Measurements from ENCODE around the gene DAG1. TPM values are rescaled to one million over a fixed set of nuclear protein-coding genes. Genes with fewer than 3 reads are reported as not detected.

DAG1 gene
- total RNA-seq, 1 experiment from 2014 or later: 46.5 TPM

- no peak for DNase-seq (ENCODE audit: extremely low read depth, low read depth)
Observed at GRCh38 chr3:49512781-49513355, 42.8 kb downstream of the DAG1 start.

- no peak for DNase-seq (ENCODE audit: extremely low read depth, low read depth)
Observed at GRCh38 chr3:49513494-49514124, 43.5 kb downstream of the DAG1 start.

DNA sequence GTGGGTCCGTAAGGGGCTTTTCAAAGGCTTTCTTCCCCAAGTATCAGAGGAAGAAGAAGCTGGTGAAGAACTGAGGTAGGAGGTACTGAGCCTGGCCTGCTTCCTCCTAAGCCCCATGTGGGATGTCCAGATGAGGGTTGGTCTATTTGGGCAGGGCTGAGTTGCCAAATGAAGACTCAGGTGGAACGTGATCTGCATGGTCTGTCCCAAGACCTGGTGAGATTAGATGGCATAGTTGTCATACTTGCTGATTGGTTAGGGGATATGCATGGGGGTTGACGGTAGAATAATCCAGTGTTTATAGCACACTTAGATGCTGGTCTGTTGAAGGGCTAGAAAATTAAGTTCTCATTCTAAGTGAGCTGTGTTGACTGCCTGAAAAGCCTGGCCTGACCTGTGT, 47.9 kb downstream of the DAG1 start:
- no peak for DNase-seq (ENCODE audit: extremely low read depth, low read depth)

- no peak for DNase-seq (ENCODE audit: extremely low read depth, low read depth)
Observed at GRCh38 chr3:49518441-49518840, 48.4 kb downstream of the DAG1 start.

DNA sequence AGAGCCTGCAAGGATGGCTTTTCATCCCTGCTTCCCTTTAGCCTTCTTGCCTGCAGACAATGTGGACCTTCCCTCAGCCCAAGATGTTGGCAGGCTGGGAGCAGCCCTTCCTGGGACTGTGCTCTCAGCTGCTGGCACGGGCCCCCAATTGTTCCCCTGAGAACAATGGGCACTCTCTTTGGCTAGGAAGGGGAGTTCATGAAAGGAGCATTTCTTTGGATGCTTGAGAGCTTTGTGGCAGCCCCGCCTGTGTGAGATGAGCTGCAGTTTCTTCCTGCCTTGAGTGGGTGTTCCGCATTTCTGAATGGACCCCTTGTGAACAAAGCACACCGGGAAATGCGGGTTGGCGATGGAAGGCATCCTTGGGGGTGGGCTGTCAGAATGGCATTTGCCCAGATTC, 49.2 kb downstream of the DAG1 start:
- DNase-seq (ENCODE audit: extremely low read depth, low read depth): no peak

GRCh38 chr3:49519916-49520385, 49.9 kb downstream of the DAG1 start:
- no peak for DNase-seq (ENCODE audit: extremely low read depth, low read depth)

DNA sequence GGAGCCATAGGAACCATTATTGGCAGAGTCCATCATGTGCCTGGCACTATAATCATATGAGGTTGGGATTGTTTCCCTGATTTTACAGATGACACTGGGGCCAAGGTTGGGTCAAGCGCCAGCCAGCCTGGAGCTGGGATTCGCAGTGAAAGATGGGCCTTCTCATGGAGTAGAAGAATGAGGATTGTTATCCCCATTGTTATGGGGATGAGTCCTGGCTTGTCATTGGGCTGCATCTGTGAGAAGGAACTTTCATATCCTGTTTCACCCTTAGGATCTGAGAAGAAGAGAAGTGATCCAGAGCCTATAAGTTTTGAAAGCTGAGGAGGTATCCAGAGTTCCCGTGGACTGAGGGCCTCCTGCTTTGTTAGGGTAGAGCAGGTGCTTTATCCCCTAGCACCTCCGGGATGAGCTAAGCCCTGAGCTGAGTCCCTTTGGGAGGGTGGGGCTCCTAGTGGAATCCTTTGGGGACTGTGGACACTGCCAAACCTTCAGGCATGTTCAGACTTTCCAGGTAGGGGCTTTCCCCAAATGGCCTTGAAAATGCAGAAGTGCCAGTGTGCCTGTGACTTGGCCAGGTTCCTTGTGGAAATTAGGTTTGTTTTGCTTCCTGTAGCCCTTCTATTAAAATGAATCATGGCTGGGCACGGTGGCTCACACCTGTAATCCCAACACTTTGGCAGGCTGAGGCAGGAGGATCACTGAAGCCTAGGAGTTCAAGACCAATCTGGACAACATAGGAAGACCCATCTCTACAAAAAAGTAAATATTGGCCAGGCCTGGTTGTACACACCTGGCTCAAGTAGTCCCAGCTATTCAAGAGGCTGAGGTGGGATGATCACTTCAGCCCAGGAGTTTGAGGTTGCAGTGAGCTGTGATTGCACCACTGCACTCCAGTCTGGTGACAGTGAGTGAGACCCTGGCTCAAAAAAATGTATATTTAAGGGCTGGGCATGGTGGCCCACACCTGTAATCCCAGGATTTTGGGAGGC, 54.0 kb downstream of the DAG1 start:
- no peak for DNase-seq (ENCODE audit: extremely low read depth, low read depth)

GRCh38 chr3:49529567-49529966, 59.5 kb downstream of the DAG1 start:
- no peak for DNase-seq (ENCODE audit: extremely low read depth, low read depth)

DNA sequence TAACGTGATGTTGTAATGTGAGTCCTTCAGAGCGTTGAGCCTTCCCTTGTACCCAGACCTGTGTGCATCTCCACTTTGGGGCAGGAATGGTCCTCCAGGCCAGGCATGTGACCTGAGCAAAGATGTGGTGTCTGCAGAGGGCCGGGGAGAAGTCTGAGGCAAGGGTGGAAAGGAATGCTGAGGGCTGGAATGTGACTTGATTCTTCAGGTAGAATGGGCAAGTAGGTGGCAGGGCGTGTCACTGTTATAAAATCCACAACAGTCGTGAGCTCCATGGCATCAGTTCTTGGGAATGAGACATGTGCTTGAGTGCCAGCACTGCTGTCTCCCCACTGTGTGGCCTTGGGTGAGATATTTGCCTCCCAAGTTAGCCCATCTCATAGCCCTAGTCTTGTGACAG, 60.2 kb downstream of the DAG1 start:
- DNase-seq (ENCODE audit: extremely low read depth, low read depth): no peak

DNA sequence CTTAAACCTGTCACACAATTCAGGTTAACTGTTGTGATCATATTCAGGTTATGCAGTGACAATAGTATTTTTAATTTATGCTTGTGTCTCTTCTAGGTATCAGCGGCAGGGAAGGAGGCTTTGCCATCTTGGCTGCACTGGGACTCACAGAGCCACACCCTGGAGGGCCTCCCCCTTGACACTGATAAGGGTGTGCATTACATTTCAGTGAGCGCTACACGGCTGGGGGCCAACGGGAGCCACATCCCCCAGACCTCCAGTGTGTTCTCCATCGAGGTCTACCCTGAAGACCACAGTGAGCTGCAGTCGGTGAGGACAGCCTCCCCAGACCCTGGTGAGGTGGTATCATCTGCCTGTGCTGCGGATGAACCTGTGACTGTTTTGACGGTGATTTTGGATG, 60.6 kb downstream of the DAG1 start:
- DNase-seq (ENCODE audit: extremely low read depth, low read depth): no peak

- DNase-seq (ENCODE audit: extremely low read depth, low read depth): no peak
Observed at GRCh38 chr3:49531218-49531617, 61.2 kb downstream of the DAG1 start.

DNA sequence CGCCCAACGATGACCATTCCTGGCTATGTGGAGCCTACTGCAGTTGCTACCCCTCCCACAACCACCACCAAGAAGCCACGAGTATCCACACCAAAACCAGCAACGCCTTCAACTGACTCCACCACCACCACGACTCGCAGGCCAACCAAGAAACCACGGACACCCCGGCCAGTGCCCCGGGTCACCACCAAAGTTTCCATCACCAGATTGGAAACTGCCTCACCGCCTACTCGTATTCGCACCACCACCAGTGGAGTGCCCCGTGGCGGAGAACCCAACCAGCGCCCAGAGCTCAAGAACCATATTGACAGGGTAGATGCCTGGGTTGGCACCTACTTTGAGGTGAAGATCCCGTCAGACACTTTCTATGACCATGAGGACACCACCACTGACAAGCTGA, 61.6 kb downstream of the DAG1 start:
- no peak for DNase-seq (ENCODE audit: extremely low read depth, low read depth)

DNA sequence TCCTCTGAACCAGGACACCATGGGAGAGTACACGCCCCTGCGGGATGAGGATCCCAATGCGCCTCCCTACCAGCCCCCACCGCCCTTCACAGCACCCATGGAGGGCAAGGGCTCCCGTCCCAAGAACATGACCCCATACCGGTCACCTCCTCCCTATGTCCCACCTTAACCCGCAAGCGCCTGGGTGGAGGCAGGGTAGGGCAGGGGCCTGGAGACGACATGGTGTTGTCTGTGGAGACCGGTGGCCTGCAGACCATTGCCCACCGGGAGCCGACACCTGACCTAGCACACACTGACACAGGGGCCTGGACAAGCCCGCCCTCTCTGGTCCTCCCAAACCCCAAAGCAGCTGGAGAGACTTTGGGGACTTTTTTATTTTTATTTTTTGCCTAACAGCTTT, 63.0 kb downstream of the DAG1 start:
- no peak for DNase-seq (ENCODE audit: extremely low read depth, low read depth)

DNA sequence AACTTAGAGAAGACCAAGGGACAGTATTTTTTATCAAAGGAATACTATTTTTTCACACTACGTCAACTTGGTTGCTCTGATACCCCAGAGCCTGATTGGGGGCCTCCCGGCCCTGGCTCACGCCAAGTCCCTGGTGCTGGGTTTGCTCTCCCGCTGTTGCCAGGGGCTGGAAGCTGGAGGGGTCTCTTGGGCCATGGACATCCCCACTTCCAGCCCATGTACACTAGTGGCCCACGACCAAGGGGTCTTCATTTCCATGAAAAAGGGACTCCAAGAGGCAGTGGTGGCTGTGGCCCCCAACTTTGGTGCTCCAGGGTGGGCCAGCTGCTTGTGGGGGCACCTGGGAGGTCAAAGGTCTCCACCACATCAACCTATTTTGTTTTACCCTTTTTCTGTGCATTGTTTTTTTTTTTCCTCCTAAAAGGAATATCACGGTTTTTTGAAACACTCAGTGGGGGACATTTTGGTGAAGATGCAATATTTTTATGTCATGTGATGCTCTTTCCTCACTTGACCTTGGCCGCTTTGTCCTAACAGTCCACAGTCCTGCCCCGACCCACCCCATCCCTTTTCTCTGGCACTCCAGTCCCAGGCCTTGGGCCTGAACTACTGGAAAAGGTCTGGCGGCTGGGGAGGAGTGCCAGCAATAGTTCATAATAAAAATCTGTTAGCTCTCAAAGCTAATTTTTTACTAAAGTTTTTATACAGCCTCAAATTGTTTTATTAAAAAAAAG, 63.9 kb downstream of the DAG1 start:
- DNase-seq (ENCODE audit: extremely low read depth, low read depth): no peak

DNA sequence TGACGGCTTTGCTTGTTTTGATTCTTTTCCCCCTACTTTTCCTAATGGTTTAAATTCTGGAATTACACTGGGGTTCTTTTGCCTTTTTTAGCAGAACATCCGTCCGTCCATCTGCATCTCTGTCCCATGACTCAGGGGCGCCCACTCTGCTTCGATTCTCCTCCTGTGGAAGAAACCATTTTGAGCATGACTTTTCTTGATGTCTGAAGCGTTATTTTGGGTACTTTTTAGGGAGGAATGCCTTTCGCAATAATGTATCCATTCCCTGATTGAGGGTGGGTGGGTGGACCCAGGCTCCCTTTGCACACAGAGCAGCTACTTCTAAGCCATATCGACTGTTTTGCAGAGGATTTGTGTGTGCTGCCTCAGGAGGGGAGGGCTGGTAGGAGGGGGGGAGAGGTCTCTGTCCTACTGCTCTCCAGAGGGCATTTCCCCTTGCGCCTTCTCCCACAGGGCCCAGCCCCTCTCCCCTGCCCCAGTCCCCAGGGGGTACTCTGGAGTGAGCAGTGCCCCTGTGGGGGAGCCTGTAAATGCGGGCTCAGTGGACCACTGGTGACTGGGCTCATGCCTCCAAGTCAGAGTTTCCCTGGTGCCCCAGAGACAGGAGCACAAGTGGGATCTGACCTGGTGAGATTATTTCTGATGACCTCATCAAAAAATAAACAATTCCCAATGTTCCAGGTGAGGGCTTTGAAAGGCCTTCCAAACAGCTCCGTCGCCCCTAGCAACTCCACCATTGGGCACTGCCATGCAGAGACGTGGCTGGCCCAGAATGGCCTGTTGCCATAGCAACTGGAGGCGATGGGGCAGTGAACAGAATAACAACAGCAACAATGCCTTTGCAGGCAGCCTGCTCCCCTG, 64.7 kb downstream of the DAG1 start:
- DNase-seq (ENCODE audit: extremely low read depth, low read depth): no peak

GRCh38 chr3:49535971-49536874, 66.2 kb downstream of the DAG1 start:
- DNase-seq (ENCODE audit: extremely low read depth, low read depth): no peak

GRCh38 chr3:49536875-49537533, 66.9 kb downstream of the DAG1 start:
- DNase-seq (ENCODE audit: extremely low read depth, low read depth): no peak
